ENCODE results near the gene ANKRD23.

The ANKRD23 gene

DNA sequence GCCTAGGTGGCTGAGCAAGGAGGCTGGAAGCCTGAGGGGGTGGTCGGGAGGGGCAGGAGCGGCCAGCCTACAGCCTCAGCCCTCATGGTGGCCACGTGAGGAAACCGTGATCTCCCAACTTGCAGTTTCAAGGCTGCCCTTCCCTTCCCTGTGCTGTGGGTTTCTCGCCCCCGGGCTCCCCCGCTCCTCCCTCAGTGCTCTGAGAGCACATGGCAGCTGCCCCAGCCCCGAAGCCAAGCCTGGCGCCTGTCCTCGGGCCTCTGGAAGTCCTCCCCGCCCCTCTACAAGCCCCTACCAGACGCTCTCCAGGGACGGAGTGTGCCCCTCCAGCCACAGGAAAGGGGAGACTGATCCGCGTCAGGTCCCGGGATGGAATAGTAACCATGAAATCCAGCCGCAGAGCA, 586 bp upstream of the ANKRD23 start:
- Histone ChIP-seq H3K4ac (ENCODE audit: low read depth, low read length) (no peak overlapping the region), H2BK5ac (ENCODE audit: low read depth, low read length, poor library complexity) (no peak overlapping the region), H2BK120ac (ENCODE audit: insufficient read depth, low read length, poor library complexity) (no peak overlapping the region), H3K4me2 (ENCODE audit: low read length) (no peak overlapping the region), H3K9me3 (ENCODE audit: insufficient read depth, low read depth, low read length) (no peaks in the 10 kb centered on the region), H3K23ac (ENCODE audit: low read length) (no peak overlapping the region), H2BK12ac (ENCODE audit: low read length) (no peak overlapping the region), H3K79me2 (ENCODE audit: control insufficient read depth, insufficient read depth, low read length, poor library complexity) (no peaks in the 10 kb centered on the region), H3K14ac (ENCODE audit: low read length) (no peak overlapping the region), H3K36me3 (ENCODE audit: control insufficient read depth in 1 of 2, insufficient read depth in 2 of 2, low read length in 2 of 2) (peaks cover 2 to 12% of the 10 kb centered on the region in 2 experiments), H4K91ac (ENCODE audit: low read depth, low read length) (no peak overlapping the region), H3K4me3 (ENCODE audit: low read depth, low read length) (no peak overlapping the region), H3K27me3 (ENCODE audit: insufficient read depth, low read length) (no peaks in the 10 kb centered on the region), H4K12ac (ENCODE audit: low read depth, low read length) (no peak overlapping the region), H2AFZ (ENCODE audit: insufficient read depth, low read length, poor library complexity) (no peak overlapping the region), H3K9ac (ENCODE audit: low read length) (no peak overlapping the region), H4K8ac (ENCODE audit: low read depth, low read length) (no peak overlapping the region), H3K18ac (ENCODE audit: low read length) (no peak overlapping the region), H3K27ac (ENCODE audit: low read depth, low read length) (no peak overlapping the region), H3K4me1 (ENCODE audit: control insufficient read depth in 1 of 2, insufficient read depth in 2 of 2, low read length in 2 of 2) (peaks cover 4 to 9% of the 10 kb centered on the region in 2 experiments), H2AK5ac (ENCODE audit: low read length) (no peak overlapping the region), H3K79me1 (ENCODE audit: low read length) (no peaks in the 10 kb centered on the region)
- no CpG with 5 or more reads among the region's 17 CpGs for WGBS (ENCODE audit: extremely low coverage, insufficient coverage, insufficient read length)
- DNase-seq = no peak

DNA sequence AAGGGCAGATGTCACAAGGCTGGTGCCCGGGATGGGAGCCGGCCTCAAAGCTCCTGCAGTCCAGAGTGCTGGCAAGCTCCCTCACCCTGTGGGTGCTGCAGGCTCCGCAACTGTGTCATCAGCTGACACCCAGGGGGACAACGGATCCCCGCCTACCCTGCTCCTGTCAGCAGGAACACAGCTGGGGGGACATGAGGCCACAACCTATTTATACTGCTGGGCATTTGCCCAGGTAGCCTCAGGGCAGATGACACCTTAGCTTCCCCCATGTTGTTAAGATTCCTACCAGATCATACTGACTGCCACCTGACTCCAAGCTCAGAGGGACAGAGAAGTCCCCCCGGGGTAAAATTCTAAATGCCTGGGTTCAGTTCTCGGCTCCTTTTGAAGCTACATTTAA, 1.2 kb downstream of the ANKRD23 start:
- no peak overlapping the region for H2BK5ac ChIP-seq (ENCODE audit: low read depth, low read length, poor library complexity)
- no CpG with 5 or more reads among the region's 7 CpGs for WGBS (ENCODE audit: extremely low coverage, insufficient coverage, insufficient read length)
- no peak overlapping the region for H3K4me3 ChIP-seq (ENCODE audit: low read depth, low read length)
- no peak overlapping the region for H3K4me2 ChIP-seq (ENCODE audit: low read length)
- no peak overlapping the region for H3K18ac ChIP-seq (ENCODE audit: low read length)
- no peak overlapping the region for H3K14ac ChIP-seq (ENCODE audit: low read length)
- no peaks in the 10 kb centered on the region for H3K9me3 ChIP-seq (ENCODE audit: insufficient read depth, low read depth, low read length)
- peaks cover 3% of the 10 kb centered on the region for H3K79me1 ChIP-seq (ENCODE audit: low read length)
- peaks cover 2 to 15% of the 10 kb centered on the region in 2 experiments for H3K36me3 ChIP-seq (ENCODE audit: control insufficient read depth in 1 of 2, insufficient read depth in 2 of 2, low read length in 2 of 2)
- no peak overlapping the region for H2BK12ac ChIP-seq (ENCODE audit: low read length)
- H3K23ac ChIP-seq (ENCODE audit: low read length) = no peak overlapping the region
- no peak overlapping the region for H4K91ac ChIP-seq (ENCODE audit: low read depth, low read length)
- no peak overlapping the region for H3K4ac ChIP-seq (ENCODE audit: low read depth, low read length)
- no peak overlapping the region for H2AFZ ChIP-seq (ENCODE audit: insufficient read depth, low read length, poor library complexity)
- H4K12ac ChIP-seq (ENCODE audit: low read depth, low read length) = no peak overlapping the region
- H3K4me1 ChIP-seq (ENCODE audit: control insufficient read depth in 1 of 2, insufficient read depth in 2 of 2, low read length in 2 of 2) = peaks cover 10 to 13% of the 10 kb centered on the region in 2 experiments
- H2BK120ac ChIP-seq (ENCODE audit: insufficient read depth, low read length, poor library complexity) = no peak overlapping the region
- H2AK5ac ChIP-seq (ENCODE audit: low read length) = no peak overlapping the region
- H3K9ac ChIP-seq (ENCODE audit: low read length) = no peak overlapping the region
- no peak overlapping the region for H4K8ac ChIP-seq (ENCODE audit: low read depth, low read length)
- peak; percentile 37 to 46 for DNase-seq
- H3K27ac ChIP-seq (ENCODE audit: low read depth, low read length) = no peak overlapping the region
- H3K27me3 ChIP-seq (ENCODE audit: insufficient read depth, low read length) = no peaks in the 10 kb centered on the region
- no peaks in the 10 kb centered on the region for H3K79me2 ChIP-seq (ENCODE audit: control insufficient read depth, insufficient read depth, low read length, poor library complexity)

DNA sequence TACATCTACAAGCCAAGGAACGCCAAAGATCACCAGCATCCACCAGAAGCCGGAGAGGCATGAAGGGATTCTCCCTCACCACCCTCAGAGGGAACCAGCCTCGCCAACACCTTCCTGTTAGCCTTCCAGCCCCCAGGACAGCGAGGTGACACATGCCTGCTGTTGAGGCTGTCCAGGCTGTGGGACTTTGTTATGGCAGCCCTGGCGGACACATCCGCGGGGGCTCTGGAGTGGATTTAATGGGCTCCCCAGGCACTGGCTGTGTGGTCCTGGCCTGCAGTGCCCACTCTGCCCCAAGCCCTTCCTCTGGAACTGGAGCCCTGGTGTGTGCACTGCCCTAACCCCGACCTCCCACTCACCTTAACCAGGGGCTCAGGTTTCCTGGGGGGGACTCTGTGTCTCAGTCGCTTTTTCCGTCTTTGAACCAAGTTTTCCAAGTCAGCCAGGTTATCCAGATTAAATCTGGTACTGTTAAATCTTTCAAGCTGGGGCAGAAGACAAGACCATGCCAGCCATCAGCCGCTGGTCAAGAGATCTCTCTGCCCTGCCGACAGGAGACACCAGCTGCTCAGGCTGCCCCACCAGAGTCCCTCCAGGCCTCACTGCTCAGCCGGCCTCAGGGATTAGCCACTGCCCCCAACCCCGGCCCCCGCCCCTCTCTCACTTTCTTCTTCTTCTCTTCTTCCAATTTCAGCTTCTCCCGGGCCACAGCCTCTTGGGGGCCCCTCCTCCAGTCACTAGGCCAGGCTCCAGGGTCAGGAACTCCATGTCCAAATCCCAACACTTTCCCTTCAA, 1.9 kb downstream of the ANKRD23 start:
- H4K8ac ChIP-seq (ENCODE audit: low read depth, low read length) = no peak overlapping the region
- no peak for DNase-seq
- no peak overlapping the region for H3K23ac ChIP-seq (ENCODE audit: low read length)
- no peaks in the 10 kb centered on the region for H3K79me2 ChIP-seq (ENCODE audit: control insufficient read depth, insufficient read depth, low read length, poor library complexity)
- no peak overlapping the region for H3K4ac ChIP-seq (ENCODE audit: low read depth, low read length)
- H3K4me2 ChIP-seq (ENCODE audit: low read length) = no peak overlapping the region
- no CpG with 5 or more reads among the region's 16 CpGs for WGBS (ENCODE audit: extremely low coverage, insufficient coverage, insufficient read length)
- H3K4me3 ChIP-seq (ENCODE audit: low read depth, low read length) = no peak overlapping the region
- H3K27me3 ChIP-seq (ENCODE audit: insufficient read depth, low read length) = no peaks in the 10 kb centered on the region
- no peaks in the 10 kb centered on the region for H3K9me3 ChIP-seq (ENCODE audit: insufficient read depth, low read depth, low read length)
- H2AFZ ChIP-seq (ENCODE audit: insufficient read depth, low read length, poor library complexity) = no peak overlapping the region
- no peak overlapping the region for H2BK12ac ChIP-seq (ENCODE audit: low read length)
- H3K14ac ChIP-seq (ENCODE audit: low read length) = no peak overlapping the region
- no peak overlapping the region for H2AK5ac ChIP-seq (ENCODE audit: low read length)
- H4K91ac ChIP-seq (ENCODE audit: low read depth, low read length) = no peak overlapping the region
- H2BK5ac ChIP-seq (ENCODE audit: low read depth, low read length, poor library complexity) = no peak overlapping the region
- H2BK120ac ChIP-seq (ENCODE audit: insufficient read depth, low read length, poor library complexity) = no peak overlapping the region
- no peak overlapping the region for H3K9ac ChIP-seq (ENCODE audit: low read length)
- peaks cover 2 to 15% of the 10 kb centered on the region in 2 experiments for H3K36me3 ChIP-seq (ENCODE audit: control insufficient read depth in 1 of 2, insufficient read depth in 2 of 2, low read length in 2 of 2)
- no peak overlapping the region for H3K18ac ChIP-seq (ENCODE audit: low read length)
- H3K27ac ChIP-seq (ENCODE audit: low read depth, low read length) = no peak overlapping the region
- peaks cover 12 to 15% of the 10 kb centered on the region in 2 experiments for H3K4me1 ChIP-seq (ENCODE audit: control insufficient read depth in 1 of 2, insufficient read depth in 2 of 2, low read length in 2 of 2)
- H3K79me1 ChIP-seq (ENCODE audit: low read length) = peaks cover 4% of the 10 kb centered on the region
- no peak overlapping the region for H4K12ac ChIP-seq (ENCODE audit: low read depth, low read length)

DNA sequence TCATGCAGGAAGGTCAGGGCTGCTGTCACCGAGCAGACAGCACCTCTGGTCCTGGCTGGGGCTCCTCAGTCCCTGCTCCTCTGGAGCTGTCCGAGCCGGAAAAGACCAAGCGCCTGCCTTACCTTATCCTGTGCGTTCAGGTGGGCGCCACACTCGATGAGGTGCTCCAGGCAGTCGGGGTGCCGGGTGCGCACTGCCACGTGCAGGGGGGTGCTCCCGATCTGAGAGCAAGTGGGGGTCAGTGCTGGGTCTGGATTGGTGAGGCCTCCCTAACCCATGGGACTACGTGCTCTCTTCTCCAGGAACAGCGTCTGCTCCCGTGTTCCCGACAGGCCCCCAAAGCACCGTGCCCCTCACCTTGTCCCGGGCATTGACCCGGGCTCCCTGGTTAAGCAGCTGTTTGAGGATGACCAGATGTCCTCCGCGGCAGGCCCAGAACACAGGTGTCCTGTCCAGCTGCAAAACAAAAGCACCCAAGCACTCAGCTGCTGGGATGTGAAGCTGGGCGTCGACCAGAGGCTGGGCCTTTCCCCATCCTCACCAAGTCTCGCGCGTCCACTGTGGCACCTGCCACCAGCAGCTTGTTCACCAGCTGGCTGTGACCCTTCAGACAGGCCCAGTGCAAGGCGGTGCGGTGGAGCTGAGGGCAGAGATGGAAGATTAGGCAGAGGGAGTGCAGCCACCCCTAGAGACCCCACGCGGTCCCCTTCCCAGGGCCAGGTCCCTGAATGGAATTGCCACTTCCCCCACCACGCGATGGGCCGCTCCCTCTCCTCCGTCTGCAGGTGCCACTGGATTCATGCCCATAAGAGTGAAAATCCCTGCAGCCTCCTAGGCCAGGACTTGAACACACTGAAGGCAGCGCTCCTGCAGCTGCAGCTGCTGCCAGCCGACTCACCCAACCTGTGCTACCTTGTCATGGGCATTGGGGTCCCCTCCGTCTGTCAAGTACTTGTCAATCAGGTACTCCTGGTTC, 3.7 kb downstream of the ANKRD23 start:
- H3K9me3 ChIP-seq (ENCODE audit: insufficient read depth, low read depth, low read length) = no peaks in the 10 kb centered on the region
- H3K27me3 ChIP-seq (ENCODE audit: insufficient read depth, low read length) = no peaks in the 10 kb centered on the region
- no peak overlapping the region for H2BK120ac ChIP-seq (ENCODE audit: insufficient read depth, low read length, poor library complexity)
- no peak overlapping the region for H3K23ac ChIP-seq (ENCODE audit: low read length)
- H2BK5ac ChIP-seq (ENCODE audit: low read depth, low read length, poor library complexity) = no peak overlapping the region
- H4K91ac ChIP-seq (ENCODE audit: low read depth, low read length) = no peak overlapping the region
- no peak overlapping the region for H2BK12ac ChIP-seq (ENCODE audit: low read length)
- H2AK5ac ChIP-seq (ENCODE audit: low read length) = no peak overlapping the region
- no peak overlapping the region for H3K9ac ChIP-seq (ENCODE audit: low read length)
- no peak overlapping the region for H3K27ac ChIP-seq (ENCODE audit: low read depth, low read length)
- H3K4me1 ChIP-seq (ENCODE audit: control insufficient read depth in 1 of 2, insufficient read depth in 2 of 2, low read length in 2 of 2) = peaks cover 12 to 15% of the 10 kb centered on the region in 2 experiments
- H3K18ac ChIP-seq (ENCODE audit: low read length) = no peak overlapping the region
- no peak for DNase-seq
- no peaks in the 10 kb centered on the region for H3K79me2 ChIP-seq (ENCODE audit: control insufficient read depth, insufficient read depth, low read length, poor library complexity)
- no CpG with 5 or more reads among the region's 37 CpGs for WGBS (ENCODE audit: extremely low coverage, insufficient coverage, insufficient read length)
- no peak overlapping the region for H3K4me2 ChIP-seq (ENCODE audit: low read length)
- peaks cover 2 to 13% of the 10 kb centered on the region in 2 experiments for H3K36me3 ChIP-seq (ENCODE audit: control insufficient read depth in 1 of 2, insufficient read depth in 2 of 2, low read length in 2 of 2)
- no peak overlapping the region for H4K12ac ChIP-seq (ENCODE audit: low read depth, low read length)
- H3K4ac ChIP-seq (ENCODE audit: low read depth, low read length) = no peak overlapping the region
- H4K8ac ChIP-seq (ENCODE audit: low read depth, low read length) = no peak overlapping the region
- H2AFZ ChIP-seq (ENCODE audit: insufficient read depth, low read length, poor library complexity) = no peak overlapping the region
- peaks cover 4% of the 10 kb centered on the region for H3K79me1 ChIP-seq (ENCODE audit: low read length)
- H3K14ac ChIP-seq (ENCODE audit: low read length) = no peak overlapping the region
- no peak overlapping the region for H3K4me3 ChIP-seq (ENCODE audit: low read depth, low read length)

Measured in trophoblast cell (in vitro differentiated cells and primary cell).